ENCODE results near the gene AEN. TPM values are rescaled to one million over a fixed set of nuclear protein-coding genes. Genes with fewer than 3 reads are reported as not detected.

The AEN gene
- total and polyA plus RNA-seq, 8 donors: 1.8 to 35.3 (median 14.3) TPM

DNA sequence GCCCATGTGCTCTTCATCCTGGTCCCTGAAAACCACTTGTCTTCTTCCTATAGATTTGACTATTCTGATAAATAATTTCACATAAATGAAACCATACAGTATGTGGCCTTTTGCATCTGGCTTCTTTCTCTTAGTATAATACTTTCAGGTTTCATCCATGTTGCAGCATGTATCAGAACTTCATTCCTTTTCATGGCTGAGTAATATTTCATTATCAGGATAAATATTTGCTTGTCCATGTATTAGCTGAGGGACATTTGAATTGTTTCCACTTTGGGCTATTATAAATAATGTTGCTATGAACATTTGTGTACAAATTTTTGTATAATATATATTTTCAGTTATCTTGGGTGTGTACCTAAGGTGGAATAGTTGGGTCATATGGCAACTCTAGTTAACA is 29.8 kb upstream of the AEN start:
- TF ChIP-seq EP300 (IDR thresholded peaks at IDR 0.05) (no peak), POLR2AphosphoS5 (IDR thresholded peaks at IDR 0.05) (no peak), POLR2A (IDR thresholded peaks at IDR 0.05) (no peak)
- TF ChIP-seq, protein P1, sequence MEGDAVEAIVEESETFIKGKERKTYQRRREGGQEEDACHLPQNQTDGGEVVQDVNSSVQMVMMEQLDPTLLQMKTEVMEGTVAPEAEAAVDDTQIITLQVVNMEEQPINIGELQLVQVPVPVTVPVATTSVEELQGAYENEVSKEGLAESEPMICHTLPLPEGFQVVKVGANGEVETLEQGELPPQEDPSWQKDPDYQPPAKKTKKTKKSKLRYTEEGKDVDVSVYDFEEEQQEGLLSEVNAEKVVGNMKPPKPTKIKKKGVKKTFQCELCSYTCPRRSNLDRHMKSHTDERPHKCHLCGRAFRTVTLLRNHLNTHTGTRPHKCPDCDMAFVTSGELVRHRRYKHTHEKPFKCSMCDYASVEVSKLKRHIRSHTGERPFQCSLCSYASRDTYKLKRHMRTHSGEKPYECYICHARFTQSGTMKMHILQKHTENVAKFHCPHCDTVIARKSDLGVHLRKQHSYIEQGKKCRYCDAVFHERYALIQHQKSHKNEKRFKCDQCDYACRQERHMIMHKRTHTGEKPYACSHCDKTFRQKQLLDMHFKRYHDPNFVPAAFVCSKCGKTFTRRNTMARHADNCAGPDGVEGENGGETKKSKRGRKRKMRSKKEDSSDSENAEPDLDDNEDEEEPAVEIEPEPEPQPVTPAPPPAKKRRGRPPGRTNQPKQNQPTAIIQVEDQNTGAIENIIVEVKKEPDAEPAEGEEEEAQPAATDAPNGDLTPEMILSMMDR (IDR thresholded peaks at IDR 0.05): no peak
- DNase-seq: no peak
- intact Hi-C loops (cut with DNase I; ENCODE audit: low total_unique reads): no loop called here
- Histone ChIP-seq H3K36me3 (no peaks in the 10 kb centered on the region), H3K4me1 (peaks cover 0 to 6% (median 0%) of the 10 kb centered on the region in 4 donors), H3K9me3 (no peaks in the 10 kb centered on the region), H3K4me3 (no peak overlapping the region), H3K27me3 (no peaks in the 10 kb centered on the region), H3K27ac (no peak overlapping the region)

DNA sequence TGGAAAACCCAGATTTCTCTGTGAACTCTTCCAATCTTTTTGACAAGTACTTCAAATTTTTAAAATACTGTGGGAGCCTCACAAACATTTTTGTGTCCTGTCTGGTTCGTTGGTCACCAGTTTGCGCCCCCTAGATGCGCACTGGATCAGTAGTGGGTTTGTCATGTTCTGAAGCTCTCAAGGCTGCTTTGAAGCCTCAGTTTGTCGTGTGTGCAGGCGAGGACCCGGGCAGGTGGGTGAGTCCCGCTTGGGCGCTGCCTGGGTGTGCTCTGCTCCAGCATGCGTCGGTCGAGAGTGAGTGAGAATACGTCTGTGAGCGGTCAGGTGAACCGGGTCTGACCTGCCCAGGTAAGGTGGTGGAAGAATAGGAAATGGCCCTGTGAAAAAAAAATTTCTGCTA is 17.3 kb upstream of the AEN start:
- 8 to 11% (median 9%) methylated on average over 14 of the region's 14 CpGs for WGBS, 5 donors

DNA sequence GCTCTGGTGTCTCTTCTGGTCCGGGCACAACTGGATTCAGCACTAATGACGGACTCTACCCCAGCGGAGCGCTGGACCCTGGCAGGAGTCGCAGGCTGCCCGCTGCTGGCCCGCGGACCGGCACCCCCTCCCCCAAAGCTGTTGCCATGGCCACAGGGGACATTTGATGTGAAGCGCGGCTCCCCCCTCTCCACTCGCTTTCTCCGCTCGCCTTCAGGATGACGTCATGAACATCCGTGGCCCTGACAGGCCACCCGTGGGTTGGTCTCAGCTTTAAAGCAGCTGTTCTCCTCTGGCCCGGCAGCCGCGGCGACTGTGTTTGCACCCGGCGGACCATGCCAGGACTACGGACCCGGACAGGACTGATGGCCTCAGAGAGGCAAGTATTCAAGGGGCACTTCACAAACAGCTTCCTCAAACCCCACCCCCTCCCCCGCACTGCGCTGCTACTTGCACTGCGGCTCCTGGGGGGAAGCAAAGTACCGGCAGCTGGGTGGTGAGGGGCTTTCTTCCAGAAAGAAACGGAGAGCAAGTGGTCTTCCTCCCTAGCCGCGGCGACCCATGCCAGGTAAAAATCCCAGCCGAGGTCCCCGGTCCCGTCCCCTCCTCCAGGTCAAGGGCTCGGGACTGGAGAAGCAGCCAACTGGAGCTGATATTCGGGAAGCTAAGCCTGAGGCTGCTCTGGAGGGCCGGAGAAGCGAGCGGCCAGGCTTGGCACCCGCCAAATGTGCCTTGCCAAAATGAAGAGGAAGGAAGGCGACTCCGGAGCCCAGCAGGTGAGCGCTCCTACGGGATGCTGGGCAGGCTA is 16.6 kb upstream of the AEN start:
- TF ChIP-seq, protein P1 (IDR thresholded peaks at IDR 0.05): no peak
- TF ChIP-seq POLR2AphosphoS5 (IDR thresholded peaks at IDR 0.05): no peak
- no peak for TF ChIP-seq POLR2A (IDR thresholded peaks at IDR 0.05)
- TF ChIP-seq EP300 (IDR thresholded peaks at IDR 0.05): no peak
- peak in 1 of 2 donors; percentile 71 for DNase-seq
- Histone ChIP-seq H3K36me3 (no peaks in the 10 kb centered on the region), H3K27me3 (peaks cover 14 to 70% (median 42%) of the 10 kb centered on the region in 3 donors), H3K4me1 (peaks cover 14 to 26% (median 21%) of the 10 kb centered on the region in 4 donors), H3K27ac (peak overlapping the region in 1 of 5 donors; percentile 4), H3K9me3 (no peaks in the 10 kb centered on the region), H3K4me3 (peak overlapping the region; percentile 10 to 24 (median 16))
- WGBS, 5 donors: 1 to 4% (median 3%) methylated on average over 17 to 46 of the region's 46 CpGs
- intact Hi-C loops (cut with DNase I; ENCODE audit: low total_unique reads): no loop called here

More for the DNA sequence above, 17.3 kb upstream of the AEN start:
- TF ChIP-seq EP300 (IDR thresholded peaks at IDR 0.05) (no peak), POLR2AphosphoS5 (IDR thresholded peaks at IDR 0.05) (no peak), POLR2A (IDR thresholded peaks at IDR 0.05) (no peak)
- no peak for DNase-seq
- Histone ChIP-seq H3K9me3 (no peaks in the 10 kb centered on the region), H3K27me3 (peaks cover 14 to 63% (median 41%) of the 10 kb centered on the region in 3 donors), H3K27ac (peak overlapping the region in 1 of 5 donors; percentile 4), H3K4me3 (peak overlapping the region in 1 of 4 donors; percentile 18), H3K4me1 (peaks cover 14 to 26% (median 21%) of the 10 kb centered on the region in 4 donors), H3K36me3 (no peaks in the 10 kb centered on the region)
- intact Hi-C loops (cut with DNase I; ENCODE audit: low total_unique reads): no loop called here

DNA sequence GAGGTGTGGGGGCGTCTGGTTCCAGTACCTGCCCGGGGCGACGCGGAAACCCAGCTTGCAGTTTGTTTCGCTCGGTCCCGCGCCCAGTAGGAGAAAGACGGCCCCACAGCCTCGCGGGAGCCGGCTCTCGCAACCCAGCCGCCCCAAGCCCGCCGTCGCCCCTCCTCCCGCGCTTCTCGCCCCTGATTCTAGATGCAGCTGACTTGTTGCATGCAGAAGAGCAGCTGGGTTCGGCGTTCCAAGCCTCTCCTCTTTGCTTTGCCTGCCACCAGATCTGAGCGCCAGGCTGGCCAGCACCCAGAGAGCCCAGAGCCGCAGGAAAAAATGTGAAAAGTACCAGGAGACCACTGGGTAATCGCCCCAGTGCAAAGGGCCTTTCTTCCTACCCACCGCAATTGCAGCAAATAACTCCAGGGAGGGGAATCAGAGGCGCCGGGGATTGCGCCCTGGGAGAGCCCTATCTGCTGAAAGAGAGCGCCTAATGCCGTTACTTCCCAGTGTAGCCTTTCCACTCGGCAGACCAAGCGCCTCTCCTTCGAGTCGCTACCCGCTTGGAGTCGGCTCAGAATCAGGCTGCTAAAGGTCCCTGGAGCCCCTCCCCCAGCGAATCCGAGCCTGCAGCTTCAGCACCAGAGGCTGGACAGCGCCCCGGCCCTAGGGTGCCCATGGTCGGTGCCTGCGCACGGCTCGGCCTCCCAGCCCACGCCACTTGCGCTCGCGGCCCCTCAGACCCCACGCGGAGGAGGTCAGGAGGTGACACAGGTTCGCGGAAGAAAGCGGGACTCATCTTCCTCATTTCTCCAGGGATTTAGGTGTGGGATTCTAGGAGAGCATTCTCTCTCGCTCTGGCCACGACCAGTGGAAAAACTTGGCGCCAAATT is 15.7 kb upstream of the AEN start:
- intact Hi-C loops (cut with DNase I; ENCODE audit: low total_unique reads): no loop called here
- Histone ChIP-seq H3K27me3 (peaks cover 14 to 75% (median 42%) of the 10 kb centered on the region in 3 donors), H3K36me3 (no peaks in the 10 kb centered on the region), H3K4me1 (peaks cover 14 to 26% (median 21%) of the 10 kb centered on the region in 4 donors), H3K4me3 (peak overlapping the region; percentile 10 to 24 (median 16)), H3K27ac (no peak overlapping the region), H3K9me3 (no peaks in the 10 kb centered on the region)
- TF ChIP-seq EP300 (IDR thresholded peaks at IDR 0.05) (no peak), POLR2AphosphoS5 (IDR thresholded peaks at IDR 0.05) (no peak), POLR2A (IDR thresholded peaks at IDR 0.05) (no peak)
- TF ChIP-seq, protein P1 (IDR thresholded peaks at IDR 0.05): no peak
- WGBS, 5 donors: 1 to 6% (median 4%) methylated on average over 26 to 58 of the region's 58 CpGs
- DNase-seq: peak; percentile 50 to 84
